WTC11 (cell line): ENCODE data around the gene MCM5. TPM values are rescaled to one million over a fixed set of nuclear protein-coding genes. Genes with fewer than 3 reads are reported as not detected.
A peak's percentile ranks its signal among the peaks of the same experiment; 100 is the strongest.

ENCODE experiments used
- ATAC-seq: fragments of 200-7000 bp; cut with Tn5 transposase; 2 replicates; pipeline ENCODE4 v1.10.0; 2021; ENCODE audit warnings: mild to moderate bottlenecking, moderate library complexity
- CTCF ChIA-PET: fragments of 300-600 bp; sonication (Branson Sonifier 250); formaldehyde crosslinking; loops from one replicate; lab custom pipeline; 2021; ENCODE audit warnings: antibody characterized with exemption; lab: Charles Lee
- POLR2A ChIA-PET: fragments of 350-600 bp; sonication (Branson Sonifier 250); formaldehyde crosslinking; loops from one replicate; lab custom pipeline; 2021; ENCODE audit warnings: antibody characterized with exemption; lab: Charles Lee
- DNase-seq: peaks from one replicate; pipeline ENCODE4 v3.0.0; 2021; ENCODE audit warnings: low spot score
- H3K27ac Mint-ChIP-seq: 2 replicates; pipeline ENCODE4 v1.8.0; 2021; ENCODE audit warnings: mixed read lengths
- H3K27me3 Mint-ChIP-seq: 2 replicates; pipeline ENCODE4 v1.8.0; 2021; ENCODE audit warnings: low read depth, mild to moderate bottlenecking, moderate library complexity, mixed read lengths
- H3K36me3 Mint-ChIP-seq: 2 replicates; pipeline ENCODE4 v1.8.0; 2021; ENCODE audit warnings: mixed read lengths
- H3K4me1 Mint-ChIP-seq: 2 replicates; pipeline ENCODE4 v1.8.0; 2022; ENCODE audit warnings: mixed read lengths
- H3K4me3 Mint-ChIP-seq: 2 replicates; pipeline ENCODE4 v1.8.0; 2021; ENCODE audit warnings: mild to moderate bottlenecking, moderate library complexity, mixed read lengths
- H3K9me3 Mint-ChIP-seq: 2 replicates; pipeline ENCODE4 v1.8.0; 2021; ENCODE audit warnings: mixed read lengths
- CBFB ChIP-seq: sonication (generic); formaldehyde crosslinking; IDR thresholded peaks from 2 replicates; pipeline ENCODE4 v1.8.1; 2022; ENCODE audit warnings: mild to moderate bottlenecking, low read depth, missing genetic modification reagents
- FOXK1 ChIP-seq: sonication (generic); formaldehyde crosslinking; IDR thresholded peaks from 2 replicates; pipeline ENCODE4 v1.8.0; 2022; ENCODE audit warnings: mild to moderate bottlenecking, moderate library complexity, missing genetic modification reagents
- IRF2 ChIP-seq: sonication (generic); formaldehyde crosslinking; IDR thresholded peaks from 2 replicates; pipeline ENCODE4 v1.8.0; 2022; ENCODE audit warnings: low read depth, missing genetic modification reagents, borderline replicate concordance
- KAT7 ChIP-seq: sonication (generic); formaldehyde crosslinking; IDR thresholded peaks from 2 replicates; pipeline ENCODE4 v1.8.1; 2023; ENCODE audit warnings: missing genetic modification reagents, mild to moderate bottlenecking, borderline replicate concordance
- PRRX2 ChIP-seq: fragments of 250-450 bp; sonication (Bioruptor Pico); IDR thresholded peaks from 2 replicates; pipeline ENCODE4 v1.8.0; 2021; ENCODE audit warnings: mild to moderate bottlenecking
- SMAD3 ChIP-seq: sonication (generic); formaldehyde crosslinking; IDR thresholded peaks from 2 replicates; pipeline ENCODE4 v1.8.0; 2022; ENCODE audit warnings: missing genetic modification reagents, mild to moderate bottlenecking, borderline replicate concordance
- TCF7 ChIP-seq: sonication (generic); formaldehyde crosslinking; IDR thresholded peaks from 2 replicates; pipeline ENCODE4 v1.8.0; 2022; ENCODE audit warnings: mild to moderate bottlenecking, low read depth, missing genetic modification reagents, moderate library complexity
- TEAD1 ChIP-seq: sonication (generic); formaldehyde crosslinking; IDR thresholded peaks from 2 replicates; pipeline ENCODE4 v1.8.0; 2022; ENCODE audit warnings: mild to moderate bottlenecking, missing genetic modification reagents
- ZBTB21 ChIP-seq: sonication (generic); formaldehyde crosslinking; IDR thresholded peaks from 2 replicates; pipeline ENCODE4 v1.8.1; 2023; ENCODE audit warnings: mild to moderate bottlenecking, missing genetic modification reagents, borderline replicate concordance
- ZNF396 ChIP-seq: fragments of 250-450 bp; sonication (Bioruptor Pico); IDR thresholded peaks from 2 replicates; pipeline ENCODE4 v1.8.0; 2021; ENCODE audit warnings: mild to moderate bottlenecking, moderate library complexity, borderline replicate concordance
- ZNF416 ChIP-seq: fragments of 250-450 bp; sonication (Bioruptor Pico); IDR thresholded peaks from 2 replicates; pipeline ENCODE4 v1.9.0; 2021; ENCODE audit warnings: mild to moderate bottlenecking, inconsistent platforms
- total RNA-seq: library from RNA; stranded (reverse); gene quantifications from 3 replicates; pipeline ENCODE4 v1.2.3, GENCODE V29; 2021
- TF ChIP-seq, protein P1 (sequence below): sonication (generic); formaldehyde crosslinking; IDR thresholded peaks from 2 replicates; pipeline ENCODE4 v1.8.1; 2023; ENCODE audit warnings: mild to moderate bottlenecking, missing genetic modification reagents, moderate library complexity
- TF ChIP-seq, protein P2 (sequence below): fragments of 200-600 bp; IDR thresholded peaks from 2 replicates; pipeline ENCODE4 v1.8.0; 2022; ENCODE audit warnings: antibody characterized with exemption
- TF ChIP-seq, protein P3 (sequence below): sonication (generic); formaldehyde crosslinking; IDR thresholded peaks from 2 replicates; pipeline ENCODE4 v1.8.0; 2023; ENCODE audit warnings: mild to moderate bottlenecking, missing genetic modification reagents
- TF ChIP-seq, protein P4 (sequence below): sonication (generic); formaldehyde crosslinking; IDR thresholded peaks from 2 replicates; pipeline ENCODE4 v1.8.0; 2022; ENCODE audit warnings: mild to moderate bottlenecking, missing genetic modification reagents
- TF ChIP-seq, protein P5 (sequence below): sonication (generic); formaldehyde crosslinking; IDR thresholded peaks from 2 replicates; pipeline ENCODE4 v1.8.0; 2022; ENCODE audit warnings: mild to moderate bottlenecking, missing genetic modification reagents
- TF ChIP-seq, protein P6 (sequence below): fragments of 250-450 bp; sonication (Bioruptor Pico); IDR thresholded peaks from 2 replicates; pipeline ENCODE4 v1.9.0; 2021; ENCODE audit warnings: mild to moderate bottlenecking
- TF ChIP-seq, protein P7 (sequence below): fragments of 250-450 bp; sonication (Bioruptor Pico); IDR thresholded peaks from 2 replicates; pipeline ENCODE4 v1.9.0; 2021; ENCODE audit warnings: mild to moderate bottlenecking

The MCM5 gene
- total RNA-seq, 1 experiment from 2014 or later: 261 TPM

DNA sequence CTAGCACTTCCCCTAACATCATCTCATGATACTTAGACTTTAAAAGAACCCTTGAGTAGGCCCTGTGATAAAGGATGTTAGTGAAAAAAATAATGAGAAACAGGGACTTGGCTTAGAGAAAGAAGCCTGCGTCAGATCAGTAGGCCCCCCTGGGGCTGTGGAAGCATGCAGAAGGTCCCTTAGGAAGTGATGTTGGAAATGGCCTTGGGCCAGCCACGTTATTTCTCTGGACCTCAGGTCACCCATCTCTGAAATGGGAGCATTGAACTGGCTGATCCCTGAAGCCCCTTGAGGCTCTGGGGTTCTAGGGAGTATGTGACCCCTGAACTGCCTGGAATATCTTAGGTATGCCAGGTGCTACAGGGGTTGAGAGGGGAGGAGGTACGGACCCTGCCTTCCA lies 40.2 kb downstream of the MCM5 start:
- Mint-ChIP-seq H3K27me3 (peaks cover 2% of the 10 kb centered on the region; the same call in 1 of the 2 replicates), H3K27ac (no peak overlapping the region), H3K4me1 (peaks cover 14% of the 10 kb centered on the region), H3K36me3 (peaks cover 24% of the 10 kb centered on the region), H3K9me3 (peaks cover 11% of the 10 kb centered on the region; the same call in 1 of the 2 replicates), H3K4me3 (no peak overlapping the region)
- TF ChIP-seq, protein P1, sequence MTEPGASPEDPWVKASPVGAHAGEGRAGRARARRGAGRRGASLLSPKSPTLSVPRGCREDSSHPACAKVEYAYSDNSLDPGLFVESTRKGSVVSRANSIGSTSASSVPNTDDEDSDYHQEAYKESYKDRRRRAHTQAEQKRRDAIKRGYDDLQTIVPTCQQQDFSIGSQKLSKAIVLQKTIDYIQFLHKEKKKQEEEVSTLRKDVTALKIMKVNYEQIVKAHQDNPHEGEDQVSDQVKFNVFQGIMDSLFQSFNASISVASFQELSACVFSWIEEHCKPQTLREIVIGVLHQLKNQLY (CRISPR knock-in tag): no peak
- CTCF ChIA-PET: interaction anchor here (0.7 to 1.7 kb wide), 2 partner anchors 9 to 28 kb away, joined by 4 to 7 read pairs; no protein-coding TSS in a partner anchor
- DNase-seq (no peak), ATAC-seq (no peak)
- POLR2A ChIA-PET: no interaction called here

DNA sequence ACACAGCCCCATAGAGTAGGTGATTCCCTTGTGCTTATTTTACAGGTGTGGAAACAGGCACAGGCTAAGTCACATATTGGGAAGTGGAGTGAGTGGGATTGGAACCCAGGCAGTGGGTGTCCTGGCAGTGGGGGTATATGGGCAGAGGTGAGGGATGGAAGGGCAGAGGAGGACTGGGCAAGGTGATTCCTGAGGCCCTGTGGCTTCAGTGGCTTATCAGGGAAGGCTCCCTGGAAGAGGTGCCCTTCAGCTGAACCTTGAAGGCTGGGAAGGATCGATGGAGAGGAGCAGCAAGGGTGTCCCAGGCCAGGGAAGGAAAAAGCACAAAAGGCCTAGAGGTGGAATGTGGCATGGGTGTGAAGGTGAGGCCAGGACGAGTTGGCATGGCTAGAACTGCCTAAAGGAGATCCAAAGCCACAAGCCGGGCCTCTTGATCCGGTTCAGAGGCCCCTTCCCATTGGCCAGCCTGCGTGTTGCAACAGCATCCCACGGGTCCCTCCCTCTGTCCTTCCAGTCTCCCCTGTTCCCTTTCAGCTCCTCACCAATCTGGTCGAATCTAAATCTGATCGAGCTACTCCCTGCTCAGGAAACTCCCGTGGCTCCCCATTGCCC lies 41.7 kb downstream of the MCM5 start:
- ATAC-seq (no peak), DNase-seq (no peak)
- Mint-ChIP-seq H3K4me1 (peaks cover 14% of the 10 kb centered on the region), H3K9me3 (peaks cover 11% of the 10 kb centered on the region; the same call in 1 of the 2 replicates), H3K4me3 (no peak overlapping the region), H3K36me3 (peaks cover 28% of the 10 kb centered on the region), H3K27me3 (peaks cover 2% of the 10 kb centered on the region; the same call in 1 of the 2 replicates), H3K27ac (peak overlapping the region; percentile 72; the same call in 1 of the 2 replicates)
- POLR2A ChIA-PET: no interaction called here
- CTCF ChIA-PET: interaction anchor here (0.6 to 1.7 kb wide), 3 partner anchors 11 to 592 kb away, joined by 3 to 8 read pairs (median 7); no protein-coding TSS in a partner anchor
- TF ChIP-seq ZBTB21 (CRISPR knock-in tag) (no peak), CBFB (no peak), ZNF416 (no peak), TCF7 (CRISPR knock-in tag) (no peak), TEAD1 (CRISPR knock-in tag) (no peak), ZNF396 (no peak), KAT7 (CRISPR knock-in tag) (no peak), FOXK1 (CRISPR knock-in tag) (no peak), IRF2 (CRISPR knock-in tag) (no peak), PRRX2 (CRISPR knock-in tag) (no peak), SMAD3 (CRISPR knock-in tag) (no peak)
- TF ChIP-seq, protein P2, sequence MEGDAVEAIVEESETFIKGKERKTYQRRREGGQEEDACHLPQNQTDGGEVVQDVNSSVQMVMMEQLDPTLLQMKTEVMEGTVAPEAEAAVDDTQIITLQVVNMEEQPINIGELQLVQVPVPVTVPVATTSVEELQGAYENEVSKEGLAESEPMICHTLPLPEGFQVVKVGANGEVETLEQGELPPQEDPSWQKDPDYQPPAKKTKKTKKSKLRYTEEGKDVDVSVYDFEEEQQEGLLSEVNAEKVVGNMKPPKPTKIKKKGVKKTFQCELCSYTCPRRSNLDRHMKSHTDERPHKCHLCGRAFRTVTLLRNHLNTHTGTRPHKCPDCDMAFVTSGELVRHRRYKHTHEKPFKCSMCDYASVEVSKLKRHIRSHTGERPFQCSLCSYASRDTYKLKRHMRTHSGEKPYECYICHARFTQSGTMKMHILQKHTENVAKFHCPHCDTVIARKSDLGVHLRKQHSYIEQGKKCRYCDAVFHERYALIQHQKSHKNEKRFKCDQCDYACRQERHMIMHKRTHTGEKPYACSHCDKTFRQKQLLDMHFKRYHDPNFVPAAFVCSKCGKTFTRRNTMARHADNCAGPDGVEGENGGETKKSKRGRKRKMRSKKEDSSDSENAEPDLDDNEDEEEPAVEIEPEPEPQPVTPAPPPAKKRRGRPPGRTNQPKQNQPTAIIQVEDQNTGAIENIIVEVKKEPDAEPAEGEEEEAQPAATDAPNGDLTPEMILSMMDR: no peak
- TF ChIP-seq, protein P3, sequence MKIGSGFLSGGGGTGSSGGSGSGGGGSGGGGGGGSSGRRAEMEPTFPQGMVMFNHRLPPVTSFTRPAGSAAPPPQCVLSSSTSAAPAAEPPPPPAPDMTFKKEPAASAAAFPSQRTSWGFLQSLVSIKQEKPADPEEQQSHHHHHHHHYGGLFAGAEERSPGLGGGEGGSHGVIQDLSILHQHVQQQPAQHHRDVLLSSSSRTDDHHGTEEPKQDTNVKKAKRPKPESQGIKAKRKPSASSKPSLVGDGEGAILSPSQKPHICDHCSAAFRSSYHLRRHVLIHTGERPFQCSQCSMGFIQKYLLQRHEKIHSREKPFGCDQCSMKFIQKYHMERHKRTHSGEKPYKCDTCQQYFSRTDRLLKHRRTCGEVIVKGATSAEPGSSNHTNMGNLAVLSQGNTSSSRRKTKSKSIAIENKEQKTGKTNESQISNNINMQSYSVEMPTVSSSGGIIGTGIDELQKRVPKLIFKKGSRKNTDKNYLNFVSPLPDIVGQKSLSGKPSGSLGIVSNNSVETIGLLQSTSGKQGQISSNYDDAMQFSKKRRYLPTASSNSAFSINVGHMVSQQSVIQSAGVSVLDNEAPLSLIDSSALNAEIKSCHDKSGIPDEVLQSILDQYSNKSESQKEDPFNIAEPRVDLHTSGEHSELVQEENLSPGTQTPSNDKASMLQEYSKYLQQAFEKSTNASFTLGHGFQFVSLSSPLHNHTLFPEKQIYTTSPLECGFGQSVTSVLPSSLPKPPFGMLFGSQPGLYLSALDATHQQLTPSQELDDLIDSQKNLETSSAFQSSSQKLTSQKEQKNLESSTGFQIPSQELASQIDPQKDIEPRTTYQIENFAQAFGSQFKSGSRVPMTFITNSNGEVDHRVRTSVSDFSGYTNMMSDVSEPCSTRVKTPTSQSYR (CRISPR knock-in tag): no peak
- TF ChIP-seq, protein P4, sequence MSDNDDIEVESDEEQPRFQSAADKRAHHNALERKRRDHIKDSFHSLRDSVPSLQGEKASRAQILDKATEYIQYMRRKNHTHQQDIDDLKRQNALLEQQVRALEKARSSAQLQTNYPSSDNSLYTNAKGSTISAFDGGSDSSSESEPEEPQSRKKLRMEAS: no peak
- TF ChIP-seq, protein P5, sequence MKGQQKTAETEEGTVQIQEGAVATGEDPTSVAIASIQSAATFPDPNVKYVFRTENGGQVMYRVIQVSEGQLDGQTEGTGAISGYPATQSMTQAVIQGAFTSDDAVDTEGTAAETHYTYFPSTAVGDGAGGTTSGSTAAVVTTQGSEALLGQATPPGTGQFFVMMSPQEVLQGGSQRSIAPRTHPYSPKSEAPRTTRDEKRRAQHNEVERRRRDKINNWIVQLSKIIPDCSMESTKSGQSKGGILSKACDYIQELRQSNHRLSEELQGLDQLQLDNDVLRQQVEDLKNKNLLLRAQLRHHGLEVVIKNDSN (CRISPR knock-in tag): no peak
- TF ChIP-seq, protein P6, sequence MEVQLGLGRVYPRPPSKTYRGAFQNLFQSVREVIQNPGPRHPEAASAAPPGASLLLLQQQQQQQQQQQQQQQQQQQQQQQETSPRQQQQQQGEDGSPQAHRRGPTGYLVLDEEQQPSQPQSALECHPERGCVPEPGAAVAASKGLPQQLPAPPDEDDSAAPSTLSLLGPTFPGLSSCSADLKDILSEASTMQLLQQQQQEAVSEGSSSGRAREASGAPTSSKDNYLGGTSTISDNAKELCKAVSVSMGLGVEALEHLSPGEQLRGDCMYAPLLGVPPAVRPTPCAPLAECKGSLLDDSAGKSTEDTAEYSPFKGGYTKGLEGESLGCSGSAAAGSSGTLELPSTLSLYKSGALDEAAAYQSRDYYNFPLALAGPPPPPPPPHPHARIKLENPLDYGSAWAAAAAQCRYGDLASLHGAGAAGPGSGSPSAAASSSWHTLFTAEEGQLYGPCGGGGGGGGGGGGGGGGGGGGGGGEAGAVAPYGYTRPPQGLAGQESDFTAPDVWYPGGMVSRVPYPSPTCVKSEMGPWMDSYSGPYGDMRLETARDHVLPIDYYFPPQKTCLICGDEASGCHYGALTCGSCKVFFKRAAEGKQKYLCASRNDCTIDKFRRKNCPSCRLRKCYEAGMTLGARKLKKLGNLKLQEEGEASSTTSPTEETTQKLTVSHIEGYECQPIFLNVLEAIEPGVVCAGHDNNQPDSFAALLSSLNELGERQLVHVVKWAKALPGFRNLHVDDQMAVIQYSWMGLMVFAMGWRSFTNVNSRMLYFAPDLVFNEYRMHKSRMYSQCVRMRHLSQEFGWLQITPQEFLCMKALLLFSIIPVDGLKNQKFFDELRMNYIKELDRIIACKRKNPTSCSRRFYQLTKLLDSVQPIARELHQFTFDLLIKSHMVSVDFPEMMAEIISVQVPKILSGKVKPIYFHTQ (CRISPR knock-in tag): no peak
- TF ChIP-seq, protein P7, sequence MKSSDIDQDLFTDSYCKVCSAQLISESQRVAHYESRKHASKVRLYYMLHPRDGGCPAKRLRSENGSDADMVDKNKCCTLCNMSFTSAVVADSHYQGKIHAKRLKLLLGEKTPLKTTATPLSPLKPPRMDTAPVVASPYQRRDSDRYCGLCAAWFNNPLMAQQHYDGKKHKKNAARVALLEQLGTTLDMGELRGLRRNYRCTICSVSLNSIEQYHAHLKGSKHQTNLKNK (CRISPR knock-in tag): no peak
